Stimulated activated naive B cell treated with anti-CD40 and anti-IgM and Interleukin-4, amounts not matched to agents 10 μg/mL and 1 μg/mL and 100 μg/mL, for 72 hours (primary cell): Measurements from ENCODE around the gene TWNK.
A peak's percentile ranks its signal among the peaks of the same experiment; 100 is the strongest.

Experiments used
- ATAC-seq, 2 donors: fragments of 150-1000 bp; cut with Tn5 transposase; replicated peaks; 2 replicates each; pipeline ENCODE4 v1.10.0; 2021; ENCODE audit warnings: moderate library complexity in 1 of 2
- DNase-seq: peaks from one replicate; pipeline ENCODE4 v3.0.0; 2021
- H3K27ac Mint-ChIP-seq: one replicate; pipeline ENCODE4 v1.8.0; 2022; ENCODE audit warnings: mild to moderate bottlenecking, mixed read lengths
- H3K27me3 Mint-ChIP-seq, 2 donors: one replicate each; pipeline ENCODE4 v1.8.0; 2022; ENCODE audit warnings: mixed read lengths in 2 of 2
- H3K36me3 Mint-ChIP-seq, 2 donors: one replicate each; pipeline ENCODE4 v1.8.0; 2022; ENCODE audit warnings: mixed read lengths in 2 of 2, mild to moderate bottlenecking in 1 of 2
- H3K4me1 Mint-ChIP-seq, 2 donors: one replicate each; pipeline ENCODE4 v1.8.0; 2022; ENCODE audit warnings: mixed read lengths in 2 of 2, mild to moderate bottlenecking in 1 of 2
- H3K4me3 Mint-ChIP-seq, 2 donors: one replicate each; pipeline ENCODE4 v1.8.0; 2022; ENCODE audit warnings: mild to moderate bottlenecking in 2 of 2, mixed read lengths in 2 of 2, moderate library complexity in 1 of 2
- H3K9me3 Mint-ChIP-seq, 2 donors: one replicate each; pipeline ENCODE4 v1.8.0; 2022; ENCODE audit warnings: mixed read lengths in 2 of 2, mild to moderate bottlenecking in 1 of 2

TWNK gene

GRCh38 chr10:101018600-101019439, 31.5 kb downstream of the TWNK start:
- DNase-seq (peak; percentile 65), ATAC-seq (peak; percentile 79 to 80)
- Mint-ChIP-seq H3K4me1 (peaks cover 18 to 34% of the 10 kb centered on the region in 2 donors), H3K36me3 (no peaks in the 10 kb centered on the region), H3K27me3 (peaks cover 47 to 63% of the 10 kb centered on the region in 2 donors), H3K27ac (peak overlapping the region; percentile 87), H3K4me3 (peak overlapping the region; percentile 61 to 71), H3K9me3 (no peaks in the 10 kb centered on the region)

DNA sequence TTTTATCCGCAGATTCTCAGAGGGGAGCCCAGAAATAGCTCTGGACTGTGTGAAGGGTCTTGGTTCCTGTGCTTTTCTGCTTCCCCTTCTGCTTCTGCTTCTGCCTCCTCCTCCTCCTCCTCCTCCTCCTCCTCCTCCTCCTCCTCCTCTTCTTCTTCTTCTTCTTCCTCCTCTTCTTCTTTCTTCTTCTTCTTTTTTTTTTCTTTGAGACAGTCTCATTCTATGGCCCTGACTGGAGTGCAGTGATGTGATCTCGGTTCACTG, 32.0 kb downstream of the TWNK start:
- Mint-ChIP-seq H3K4me3 (peak overlapping the region in 1 of 2 donors; percentile 9), H3K27me3 (peaks cover 45 to 63% of the 10 kb centered on the region in 2 donors), H3K9me3 (no peaks in the 10 kb centered on the region), H3K36me3 (no peaks in the 10 kb centered on the region), H3K4me1 (peaks cover 16 to 29% of the 10 kb centered on the region in 2 donors), H3K27ac (no peak overlapping the region)
- no peak for ATAC-seq
- DNase-seq: no peak

- no peak overlapping the region for H3K27ac Mint-ChIP-seq
- peaks cover 11 to 25% of the 10 kb centered on the region in 2 donors for H3K4me1 Mint-ChIP-seq
- ATAC-seq: no peak
- DNase-seq: no peak
- H3K36me3 Mint-ChIP-seq: no peaks in the 10 kb centered on the region
- H3K4me3 Mint-ChIP-seq: no peak overlapping the region
- peaks cover 36 to 55% of the 10 kb centered on the region in 2 donors for H3K27me3 Mint-ChIP-seq
- H3K9me3 Mint-ChIP-seq: no peaks in the 10 kb centered on the region
Observed at GRCh38 chr10:101020427-101021075, 33.2 kb downstream of the TWNK start.

DNA sequence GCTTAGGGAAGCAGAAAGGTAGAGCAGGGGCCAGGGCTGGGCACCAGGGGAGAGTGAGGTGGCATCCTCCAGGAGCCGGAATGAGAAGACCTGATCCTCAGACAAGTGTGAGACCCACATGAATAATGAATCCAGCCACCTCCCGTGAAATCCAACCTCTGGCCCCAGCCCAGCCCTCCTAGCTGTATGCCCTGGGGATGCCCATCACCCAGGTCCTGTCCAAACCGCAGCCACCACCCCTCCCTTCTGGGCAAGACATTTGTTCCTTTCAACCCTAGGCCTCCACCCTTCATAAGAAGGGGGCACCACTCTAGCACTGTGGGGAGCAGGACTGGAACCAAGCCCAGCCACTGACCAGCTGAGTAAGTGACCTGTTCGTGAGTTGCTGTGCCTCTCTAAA, 33.9 kb downstream of the TWNK start:
- H3K36me3 Mint-ChIP-seq: no peaks in the 10 kb centered on the region
- peaks cover 11 to 25% of the 10 kb centered on the region in 2 donors for H3K4me1 Mint-ChIP-seq
- H3K27ac Mint-ChIP-seq: no peak overlapping the region
- no peak overlapping the region for H3K4me3 Mint-ChIP-seq
- H3K9me3 Mint-ChIP-seq: no peaks in the 10 kb centered on the region
- no peak for ATAC-seq
- peaks cover 32 to 48% of the 10 kb centered on the region in 2 donors for H3K27me3 Mint-ChIP-seq
- DNase-seq: no peak

GRCh38 chr10:101021692-101022251, 34.4 kb downstream of the TWNK start:
- Mint-ChIP-seq H3K9me3 (no peaks in the 10 kb centered on the region), H3K4me3 (no peak overlapping the region), H3K27me3 (peaks cover 26 to 42% of the 10 kb centered on the region in 2 donors), H3K36me3 (no peaks in the 10 kb centered on the region), H3K4me1 (peaks cover 11 to 25% of the 10 kb centered on the region in 2 donors), H3K27ac (peak overlapping the region; percentile 14)
- DNase-seq: no peak
- ATAC-seq: no peak

DNA sequence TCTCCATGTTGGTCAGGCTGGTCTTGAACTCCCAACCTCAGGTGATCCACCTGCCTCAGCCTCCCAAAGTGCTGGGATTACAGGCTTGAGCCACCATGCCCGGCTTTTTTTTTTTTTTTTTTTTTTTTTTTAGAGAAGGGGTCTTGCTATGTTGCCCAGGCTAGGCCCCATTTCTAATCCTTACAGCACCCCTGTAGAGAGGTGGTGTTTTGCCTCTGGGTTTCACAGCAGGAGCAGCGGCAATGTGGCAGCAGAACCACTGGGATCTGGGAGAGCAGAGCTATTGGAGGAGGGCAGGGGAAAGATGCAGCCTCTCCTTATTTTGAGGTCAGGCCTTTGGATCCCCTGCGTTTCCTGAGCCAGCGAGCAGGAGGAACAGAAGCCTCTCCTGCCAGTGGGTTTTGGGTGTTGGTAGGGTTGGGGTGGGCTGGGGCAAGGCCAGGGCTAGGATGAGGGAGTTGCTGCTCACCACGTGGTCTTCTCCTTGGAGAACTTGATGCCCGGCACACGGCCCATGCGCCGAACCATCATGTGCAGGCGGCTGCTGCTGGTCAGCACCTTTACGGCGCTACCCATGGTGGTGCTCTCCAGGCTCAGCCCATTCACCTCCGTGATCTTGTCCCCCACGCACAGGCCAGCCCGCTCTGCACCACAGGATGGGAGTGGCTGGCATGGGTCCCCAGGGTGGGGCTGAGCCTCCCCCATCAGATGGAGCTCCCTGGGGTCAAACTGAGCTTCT, 35.8 kb downstream of the TWNK start:
- ATAC-seq: no peak
- Mint-ChIP-seq H3K4me1 (peaks cover 7 to 16% of the 10 kb centered on the region in 2 donors), H3K27me3 (peaks cover 28 to 41% of the 10 kb centered on the region in 2 donors), H3K9me3 (no peaks in the 10 kb centered on the region), H3K36me3 (no peaks in the 10 kb centered on the region), H3K4me3 (no peak overlapping the region), H3K27ac (no peak overlapping the region)
- no peak for DNase-seq

GRCh38 chr10:101027106-101027720, 39.9 kb downstream of the TWNK start:
- Mint-ChIP-seq H3K36me3 (no peaks in the 10 kb centered on the region), H3K9me3 (no peaks in the 10 kb centered on the region), H3K27me3 (peaks cover 29 to 30% of the 10 kb centered on the region in 2 donors), H3K27ac (no peak overlapping the region), H3K4me1 (peaks cover 18 to 22% of the 10 kb centered on the region in 2 donors), H3K4me3 (no peak overlapping the region)
- no peak for DNase-seq
- ATAC-seq: no peak

- Mint-ChIP-seq H3K4me3 (no peak overlapping the region), H3K27ac (no peak overlapping the region), H3K9me3 (no peaks in the 10 kb centered on the region), H3K4me1 (peaks cover 27 to 30% of the 10 kb centered on the region in 2 donors), H3K36me3 (no peaks in the 10 kb centered on the region), H3K27me3 (peaks cover 29% of the 10 kb centered on the region in 2 donors)
- DNase-seq: no peak
- no peak for ATAC-seq
Observed at GRCh38 chr10:101028446-101029337, 41.3 kb downstream of the TWNK start.

GRCh38 chr10:101029520-101030295, 42.4 kb downstream of the TWNK start:
- ATAC-seq (no peak), DNase-seq (no peak)
- Mint-ChIP-seq H3K4me1 (peaks cover 27 to 30% of the 10 kb centered on the region in 2 donors), H3K4me3 (no peak overlapping the region), H3K27ac (no peak overlapping the region), H3K27me3 (peaks cover 29% of the 10 kb centered on the region in 2 donors), H3K9me3 (no peaks in the 10 kb centered on the region), H3K36me3 (no peaks in the 10 kb centered on the region)

DNA sequence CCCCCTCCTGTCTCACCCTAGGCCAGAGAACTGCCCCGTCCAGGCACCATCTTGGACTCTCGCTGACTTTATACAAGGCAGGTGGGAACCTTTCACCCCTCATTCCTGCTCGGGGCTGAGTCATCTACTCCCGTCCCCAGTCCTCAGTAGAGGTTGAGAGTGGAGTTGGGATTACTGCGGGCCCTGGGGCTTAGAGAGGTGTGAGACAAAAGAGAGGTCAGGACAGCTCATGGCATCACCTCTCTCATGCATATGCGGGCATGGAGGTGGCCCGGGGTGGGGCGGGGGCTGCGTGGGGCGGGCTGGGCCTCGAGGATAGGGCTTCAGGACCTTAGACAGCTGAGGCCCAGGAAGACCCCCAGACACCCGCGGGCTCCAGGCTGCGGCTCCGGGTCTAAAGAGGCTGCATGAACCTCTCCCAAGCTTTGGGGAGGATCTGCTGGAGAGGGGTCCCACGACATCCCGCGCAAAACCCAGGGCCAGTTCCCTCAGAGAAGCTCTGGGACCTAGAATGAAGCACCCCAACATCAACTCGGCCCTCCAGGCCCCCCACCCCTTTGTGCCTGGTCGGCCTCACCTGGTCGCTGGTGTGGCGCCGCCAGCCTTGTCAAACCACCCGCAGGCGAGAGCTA, 43.3 kb downstream of the TWNK start:
- DNase-seq: no peak
- Mint-ChIP-seq H3K4me3 (peak overlapping the region; percentile 76 to 90), H3K36me3 (no peaks in the 10 kb centered on the region), H3K27me3 (peaks cover 29% of the 10 kb centered on the region in 2 donors), H3K4me1 (peaks cover 27 to 30% of the 10 kb centered on the region in 2 donors), H3K27ac (peak overlapping the region; percentile 90), H3K9me3 (no peaks in the 10 kb centered on the region)
- ATAC-seq: no peak

- H3K4me1 Mint-ChIP-seq: peaks cover 27 to 30% of the 10 kb centered on the region in 2 donors
- peaks cover 0 to 3% of the 10 kb centered on the region in 2 donors for H3K36me3 Mint-ChIP-seq
- H3K9me3 Mint-ChIP-seq: no peaks in the 10 kb centered on the region
- H3K27ac Mint-ChIP-seq: peak within 1 kb of the TSS; percentile 90
- H3K27me3 Mint-ChIP-seq: peaks cover 29% of the 10 kb centered on the region in 2 donors
- ATAC-seq (peak; percentile 84 to 91), DNase-seq (peak; percentile 90)
- H3K4me3 Mint-ChIP-seq: peak within 1 kb of the TSS; percentile 76 to 90
Observed at GRCh38 chr10:101031128-101031795, 43.9 kb downstream of the TWNK start, which contains the start of the genes PDZD7 and SFXN3. Gene PDZD7 (minus strand): TSS chr10:101031129. CDS start chr10:101030219, 910 bp downstream. Gene SFXN3 (plus strand): TSS chr10:101031234. CDS start chr10:101034695, 3,461 bp downstream.
